Activated CD4-positive, alpha-beta T cell treated with anti-CD3 and anti-CD28 coated beads, Interleukin-2, amount 50 U/mL, for 16 hours (primary cell): Measurements from ENCODE around the gene CAPN15.

ENCODE experiments used
- DNase-seq: peaks from one replicate; pipeline ENCODE4 v3.0.0-alpha.2; 2020

CAPN15 gene

DNA sequence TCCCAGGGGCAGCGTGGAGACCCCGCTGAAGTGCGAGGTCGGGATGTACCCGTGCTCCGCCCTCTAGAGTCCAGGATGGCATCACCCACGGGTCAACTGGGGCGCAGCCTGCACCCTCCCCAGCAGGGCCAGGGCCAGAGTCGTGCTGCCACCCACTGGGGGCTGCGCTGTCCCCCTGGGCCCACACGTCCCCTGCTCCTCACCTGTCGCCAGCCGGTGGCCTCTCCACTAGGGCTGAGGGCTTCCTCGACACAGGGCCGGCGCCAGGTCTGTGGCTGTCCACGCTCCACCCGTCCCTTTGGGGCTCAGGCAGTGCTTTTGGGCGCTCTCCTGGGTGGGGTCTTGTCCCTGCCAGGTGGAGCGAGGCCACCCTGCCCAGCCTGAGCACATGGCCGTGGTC is 21.1 kb downstream of the CAPN15 start:
- no peak for DNase-seq

DNA sequence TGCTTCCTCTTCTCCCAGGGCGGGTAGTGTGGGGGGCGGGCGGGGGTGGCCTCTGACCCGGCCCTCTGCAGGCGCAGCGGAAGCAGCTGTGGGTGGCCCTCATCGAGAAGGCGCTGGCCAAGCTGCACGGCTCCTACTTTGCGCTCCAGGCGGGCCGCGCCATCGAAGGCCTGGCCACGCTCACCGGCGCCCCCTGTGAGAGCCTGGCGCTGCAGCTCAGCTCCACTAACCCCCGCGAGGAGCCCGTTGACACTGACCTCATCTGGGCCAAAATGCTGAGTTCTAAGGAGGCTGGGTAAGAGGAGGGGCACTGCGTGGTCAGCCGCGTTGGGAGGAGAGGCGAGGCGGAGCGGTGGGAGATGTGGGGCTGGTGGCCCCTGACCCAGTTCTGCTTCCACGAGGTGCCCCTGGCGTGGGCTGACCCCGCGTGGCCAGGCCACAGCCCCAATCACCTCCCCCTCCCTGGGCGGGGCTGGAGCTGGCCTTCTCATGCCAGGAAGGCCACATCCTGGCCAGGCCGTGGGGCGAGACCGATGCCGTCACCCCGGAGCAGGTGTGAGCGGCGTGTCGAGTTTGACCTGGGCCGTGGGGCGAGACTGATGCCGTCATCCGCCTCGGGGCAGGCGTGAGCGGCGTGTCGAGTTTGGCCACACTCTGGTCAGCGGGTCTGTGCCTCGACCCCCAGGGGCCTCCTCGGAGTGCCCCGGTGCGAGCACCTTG is 22.2 kb downstream of the CAPN15 start:
- DNase-seq: no peak

DNA sequence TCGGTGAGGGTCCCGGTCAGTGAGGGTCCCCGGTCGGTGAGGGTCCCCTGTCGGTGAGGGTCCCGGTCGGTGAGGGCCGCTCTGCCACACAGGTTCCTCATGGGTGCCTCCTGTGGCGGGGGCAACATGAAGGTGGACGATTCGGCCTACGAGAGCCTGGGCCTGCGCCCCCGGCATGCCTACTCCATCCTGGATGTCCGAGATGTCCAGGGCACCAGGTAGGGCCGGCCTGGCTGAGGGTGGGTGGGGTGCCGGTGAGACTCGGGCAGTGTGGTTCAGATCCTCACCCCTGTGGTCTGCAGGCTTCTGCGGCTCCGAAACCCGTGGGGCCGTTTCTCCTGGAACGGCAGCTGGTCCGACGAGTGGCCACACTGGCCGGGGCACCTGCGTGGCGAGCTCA is 23.7 kb downstream of the CAPN15 start:
- no peak for DNase-seq

DNA sequence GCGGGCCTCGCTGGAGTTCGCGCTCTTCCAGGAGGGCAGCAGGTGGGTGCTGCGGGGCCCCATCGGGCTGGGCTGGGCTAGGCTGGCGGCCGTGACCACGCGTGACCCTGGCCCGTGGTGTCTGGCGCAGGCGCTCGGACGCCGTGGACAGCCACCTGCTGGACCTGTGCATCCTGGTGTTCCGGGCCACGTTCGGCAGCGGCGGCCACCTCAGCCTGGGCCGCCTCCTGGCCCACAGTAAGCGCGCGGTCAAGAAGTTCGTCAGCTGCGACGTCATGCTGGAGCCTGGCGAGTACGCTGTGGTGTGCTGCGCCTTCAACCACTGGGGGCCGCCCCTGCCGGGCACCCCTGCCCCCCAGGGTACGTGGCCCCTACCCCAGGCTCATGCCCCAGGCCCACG is 24.7 kb downstream of the CAPN15 start:
- no peak for DNase-seq

DNA sequence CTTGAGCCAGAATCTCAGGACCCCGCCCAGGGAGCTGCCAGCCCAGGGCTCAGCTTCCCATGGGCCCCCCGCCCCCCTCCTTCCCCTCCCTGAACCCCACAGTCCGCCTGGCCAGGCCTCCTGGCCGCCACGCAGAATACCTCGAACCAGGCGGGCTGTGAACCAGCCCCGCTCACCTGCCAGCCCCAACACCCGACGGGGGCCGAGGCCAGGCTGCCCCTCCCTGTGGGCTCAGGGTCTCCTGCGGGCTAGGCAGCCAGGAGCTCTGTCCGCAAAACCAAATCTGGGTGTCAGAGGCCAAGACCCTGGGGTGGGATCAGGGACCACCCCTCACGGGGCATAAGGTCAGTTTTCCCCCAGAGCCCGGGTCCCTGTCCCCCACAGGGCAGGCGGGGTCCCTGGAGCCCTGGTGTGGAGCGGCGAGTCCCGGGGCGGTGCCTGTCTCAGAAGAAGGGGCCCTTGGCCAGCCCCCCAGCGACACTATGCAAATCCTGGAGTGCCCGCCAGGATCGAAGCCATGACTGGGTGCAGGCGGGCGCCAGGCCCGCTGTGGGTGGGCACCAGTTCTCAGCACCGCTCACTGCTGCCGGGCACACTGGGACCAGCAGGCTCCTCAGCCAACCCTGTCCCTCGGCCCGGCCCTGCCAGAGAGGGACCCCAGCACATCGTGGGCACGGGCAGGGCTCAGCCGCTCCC is 26.2 kb downstream of the CAPN15 start:
- DNase-seq: no peak

DNA sequence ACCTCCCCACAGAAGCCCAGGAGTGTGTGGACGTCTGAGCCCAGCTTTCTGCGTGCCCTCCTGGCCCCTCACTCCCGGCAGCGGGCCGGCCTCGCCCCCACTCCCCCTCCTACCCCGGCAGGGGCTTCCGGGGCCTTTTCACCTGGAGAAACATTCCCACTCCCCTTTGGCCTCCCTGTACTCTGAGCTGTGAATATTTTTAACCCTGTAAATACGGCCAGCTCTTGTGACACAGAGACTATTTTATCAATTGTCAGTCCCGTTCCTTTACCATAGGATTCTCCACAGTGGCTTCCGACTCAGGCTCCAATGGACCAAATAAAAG is 26.7 kb downstream of the CAPN15 start:
- DNase-seq: no peak

DNA sequence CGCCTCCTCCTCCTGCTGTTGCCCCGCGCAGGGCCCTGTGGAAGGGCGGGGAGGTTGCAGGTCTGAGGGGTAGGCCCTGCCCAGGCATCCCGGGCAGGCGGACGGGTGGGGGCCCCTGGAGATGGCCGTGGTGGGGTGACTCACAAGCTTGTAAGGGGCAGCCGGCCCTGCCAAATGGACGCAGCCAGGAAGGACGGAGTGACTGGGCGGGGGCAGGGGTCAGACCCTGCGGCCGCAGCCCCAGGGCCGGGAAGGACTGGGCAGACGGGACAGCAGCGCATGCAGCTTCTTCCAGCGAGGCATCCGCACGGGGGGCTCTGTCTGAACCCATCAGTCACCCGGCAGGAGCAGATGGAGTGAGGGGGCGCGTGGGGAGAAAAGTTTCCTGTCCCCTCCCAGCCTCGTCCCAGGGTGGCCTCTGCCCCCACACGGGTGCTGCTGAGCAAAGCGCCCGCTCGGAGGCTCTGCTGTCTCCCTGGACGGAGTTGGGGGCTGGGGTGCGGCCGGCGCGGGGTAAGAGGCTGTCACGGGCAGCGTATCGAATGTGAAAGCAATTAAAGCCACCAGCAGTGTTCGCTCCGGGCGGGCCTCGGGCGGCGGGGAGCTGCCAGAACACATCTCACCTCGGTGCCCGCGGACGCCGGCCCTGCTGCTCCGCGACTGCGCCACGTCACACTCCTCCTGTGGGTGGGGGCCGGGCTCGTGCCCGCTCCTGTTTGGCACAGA is 27.3 kb downstream of the CAPN15 start:
- no peak for DNase-seq

DNA sequence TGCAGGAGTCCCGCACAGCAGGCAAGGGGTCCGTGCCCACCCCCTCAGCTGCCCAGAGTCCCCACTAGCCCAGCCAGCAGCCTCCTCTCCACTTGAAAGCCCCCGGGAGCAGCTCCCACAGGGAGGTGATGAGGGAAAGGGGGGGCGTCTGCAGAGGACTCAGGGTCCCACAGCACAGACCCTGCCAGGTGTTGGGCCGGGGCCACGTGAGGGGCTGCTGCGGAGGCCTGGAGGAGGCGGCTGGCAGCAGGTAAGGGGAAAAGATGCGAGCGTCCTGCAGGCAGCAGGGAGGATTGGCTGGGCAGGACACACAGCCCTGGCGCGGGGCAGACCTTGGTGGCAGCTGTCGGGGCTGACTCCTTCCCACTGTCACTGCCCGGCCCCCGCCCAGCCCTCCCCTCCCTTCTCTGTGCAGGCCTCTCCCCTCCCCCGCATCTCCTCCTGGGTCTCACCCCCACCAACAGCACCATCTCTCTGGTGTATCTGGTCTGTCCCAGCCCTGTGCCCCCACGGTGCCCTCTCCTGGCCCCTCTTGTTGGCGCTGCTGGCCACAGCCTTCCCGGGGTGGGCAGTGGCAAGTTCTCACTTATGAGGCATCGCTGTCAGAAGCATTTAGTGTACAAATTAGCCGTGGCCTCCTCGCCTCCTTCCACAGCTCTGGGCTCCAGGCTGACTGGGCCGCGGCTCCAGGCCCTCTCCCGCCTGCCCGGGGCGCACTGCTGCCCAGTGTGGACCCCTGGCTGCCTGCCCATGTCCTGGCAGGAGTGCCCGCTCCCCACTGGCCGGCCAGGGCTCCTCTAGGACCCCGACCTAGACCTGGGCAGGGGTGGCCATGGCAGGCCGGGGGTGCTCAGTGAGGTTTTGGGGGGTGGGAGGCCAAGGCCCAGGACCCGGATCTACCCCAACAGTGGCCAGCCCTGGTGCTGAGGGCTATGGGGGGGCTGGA is 28.3 kb downstream of the CAPN15 start:
- no peak for DNase-seq

DNA sequence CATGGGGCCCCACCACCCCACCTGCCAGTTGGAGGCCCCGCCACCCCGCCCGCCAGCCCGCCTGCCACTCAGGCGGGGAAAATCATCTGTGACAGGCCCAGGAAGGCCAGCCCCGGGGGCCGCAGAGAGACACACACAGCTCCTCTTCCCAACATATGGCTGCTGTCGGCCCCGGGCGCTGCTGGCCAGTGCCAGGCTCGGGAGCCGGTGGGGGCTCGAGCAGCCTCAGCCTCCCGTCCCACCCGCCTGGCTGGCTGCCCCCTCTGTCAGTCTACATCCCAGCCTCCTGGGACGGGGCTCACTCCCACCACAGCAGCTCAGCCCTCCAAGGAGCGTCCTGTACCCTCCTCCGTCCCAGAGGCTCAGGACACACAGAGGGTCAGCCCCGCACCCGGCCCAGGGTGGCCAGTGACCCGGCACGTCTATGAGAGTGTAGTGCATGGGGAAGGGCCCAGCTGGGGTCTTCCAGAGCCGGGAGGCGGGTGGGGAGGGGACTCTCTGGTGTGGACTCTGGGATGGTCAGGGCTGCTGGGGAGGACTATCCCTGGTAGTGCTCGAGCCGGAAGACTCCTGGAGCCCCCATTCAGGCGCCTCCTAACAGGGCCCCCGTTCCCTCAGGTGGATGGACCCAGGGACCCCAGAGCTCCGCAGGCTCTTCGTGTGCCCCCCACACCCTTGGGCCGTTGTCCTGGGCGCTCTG is 29.1 kb downstream of the CAPN15 start:
- no peak for DNase-seq

DNA sequence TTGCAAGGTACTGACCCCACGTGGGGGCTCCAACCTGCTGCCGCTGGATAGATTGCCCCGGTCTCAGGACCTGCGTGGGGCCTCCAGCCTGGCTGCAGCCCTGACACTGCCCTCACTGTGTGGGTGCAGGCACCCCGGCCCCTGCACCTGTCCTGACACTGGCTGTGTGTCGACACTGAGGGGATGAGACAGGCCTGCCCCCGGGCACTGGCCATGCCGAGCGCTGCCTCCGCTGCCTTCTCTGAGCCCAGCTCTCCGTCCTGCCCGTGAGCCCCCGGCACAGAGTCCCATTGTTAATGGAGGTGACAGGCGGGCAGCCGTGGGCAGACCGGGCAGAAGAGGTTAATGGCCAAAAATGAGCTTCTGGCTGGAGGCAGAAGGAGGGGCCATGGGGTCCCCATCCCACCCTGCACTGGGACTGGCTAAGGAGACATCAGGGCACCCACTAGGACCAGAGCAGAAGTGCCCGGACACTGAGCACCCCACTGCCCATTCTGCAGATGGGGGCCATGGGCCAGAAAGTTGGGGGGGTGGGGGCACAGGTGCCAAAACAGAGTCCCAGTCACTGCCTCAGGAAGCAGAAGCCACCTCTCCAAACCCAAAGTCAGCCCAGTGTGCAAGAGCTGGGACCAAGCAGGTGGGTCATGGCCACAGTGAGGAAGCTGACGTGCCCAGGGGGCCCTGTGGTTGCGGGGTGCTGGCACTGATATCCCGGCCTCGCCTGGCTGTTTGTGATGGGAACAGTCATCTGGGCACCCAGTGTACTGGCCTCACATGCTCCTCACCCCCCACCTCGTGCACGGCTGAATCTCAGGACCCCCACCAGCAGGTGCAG is 30.2 kb downstream of the CAPN15 start:
- DNase-seq: no peak

DNA sequence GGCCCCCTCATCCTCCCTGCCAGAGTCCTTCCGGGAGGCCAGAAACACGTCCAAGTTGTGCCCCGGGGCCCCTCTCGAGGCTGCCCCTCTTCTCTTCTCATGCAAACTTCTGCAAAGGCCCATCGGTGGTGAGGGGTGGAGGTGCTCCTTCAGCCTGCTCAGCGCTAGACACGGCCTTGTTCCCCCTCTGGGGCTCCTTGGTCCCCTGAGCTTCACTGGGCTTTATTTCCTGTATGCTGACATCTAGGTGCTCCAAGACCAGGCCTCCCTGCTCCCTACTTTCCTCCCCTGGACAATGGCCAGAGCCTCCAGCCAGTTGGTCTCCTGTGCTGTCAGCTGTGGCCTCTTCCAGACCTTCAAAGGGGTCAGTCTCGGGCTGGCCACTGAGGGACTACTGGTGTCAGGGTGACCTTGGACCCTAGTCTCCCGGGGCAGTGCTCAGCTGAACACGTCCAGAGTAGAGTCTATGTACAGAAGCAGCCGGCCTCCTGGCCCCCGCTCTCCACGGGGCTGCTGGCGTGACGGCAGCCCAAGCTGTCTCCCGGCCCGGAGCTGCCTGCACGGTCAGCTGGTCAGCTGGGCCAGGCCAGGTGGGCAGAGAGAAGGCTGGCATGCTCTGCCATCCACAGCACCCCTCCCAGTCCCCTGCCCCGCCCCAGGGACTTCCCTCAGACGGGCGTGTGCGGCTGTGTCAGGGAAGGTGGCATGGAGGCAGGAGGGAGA is 30.9 kb downstream of the CAPN15 start:
- DNase-seq: no peak

DNA sequence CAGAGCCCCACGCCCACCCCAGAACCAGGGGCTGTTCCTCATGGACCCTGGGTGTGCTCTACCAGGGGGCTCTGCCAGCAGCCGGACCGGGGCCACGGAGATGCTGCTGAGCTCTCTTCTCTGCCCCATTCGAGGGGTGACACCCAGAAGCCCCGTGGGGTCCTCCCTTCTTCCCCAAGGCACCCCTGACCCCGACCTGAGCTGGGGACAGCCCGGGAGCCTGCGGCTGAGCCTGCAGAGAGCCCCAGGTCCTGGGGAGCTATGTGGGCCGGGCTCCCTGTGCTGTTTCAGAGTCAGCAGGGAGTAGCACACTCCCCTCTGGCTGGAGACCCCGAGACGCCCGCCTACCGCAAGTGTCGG is 31.5 kb downstream of the CAPN15 start:
- no peak for DNase-seq

DNA sequence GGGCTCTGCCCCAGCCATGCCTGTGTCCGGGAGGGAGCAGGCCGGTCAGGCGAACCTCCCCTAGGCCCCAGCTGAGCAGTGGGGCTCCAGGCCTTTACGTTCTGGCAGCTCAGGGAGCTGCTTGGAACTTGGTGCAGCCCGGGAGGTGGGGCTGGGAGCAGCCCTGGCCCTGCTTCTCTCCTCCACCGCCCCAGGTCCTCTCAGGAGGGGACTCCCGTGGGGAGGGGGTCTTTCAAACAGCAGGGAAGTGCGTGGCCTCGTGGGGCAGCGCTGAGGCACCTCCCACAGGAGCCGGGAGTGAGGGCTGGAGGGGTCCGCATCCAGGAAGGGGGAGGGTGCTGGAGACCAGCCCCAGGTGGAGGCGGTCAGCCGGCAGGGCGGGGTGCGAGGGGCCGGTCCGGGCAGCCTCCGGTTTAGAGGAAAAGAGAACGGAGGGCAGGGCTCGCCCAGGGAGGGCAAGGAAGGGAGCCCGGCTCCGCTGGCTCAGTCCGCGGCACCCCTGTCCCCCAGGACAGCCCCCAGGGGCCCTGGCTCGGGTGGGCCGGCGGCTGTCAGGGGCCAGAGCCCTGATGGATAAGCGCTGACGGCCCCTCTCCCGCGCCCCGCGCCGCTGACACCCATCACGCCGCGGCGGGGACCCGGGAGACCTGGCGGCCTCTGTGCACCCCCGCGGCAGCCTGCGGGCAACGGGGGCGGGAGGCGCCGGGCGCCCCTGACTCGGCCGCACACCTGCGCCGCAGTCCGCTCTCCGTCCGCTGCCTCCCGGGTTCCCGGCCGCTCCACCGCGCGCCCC is 32.1 kb downstream of the CAPN15 start:
- DNase-seq: no peak

DNA sequence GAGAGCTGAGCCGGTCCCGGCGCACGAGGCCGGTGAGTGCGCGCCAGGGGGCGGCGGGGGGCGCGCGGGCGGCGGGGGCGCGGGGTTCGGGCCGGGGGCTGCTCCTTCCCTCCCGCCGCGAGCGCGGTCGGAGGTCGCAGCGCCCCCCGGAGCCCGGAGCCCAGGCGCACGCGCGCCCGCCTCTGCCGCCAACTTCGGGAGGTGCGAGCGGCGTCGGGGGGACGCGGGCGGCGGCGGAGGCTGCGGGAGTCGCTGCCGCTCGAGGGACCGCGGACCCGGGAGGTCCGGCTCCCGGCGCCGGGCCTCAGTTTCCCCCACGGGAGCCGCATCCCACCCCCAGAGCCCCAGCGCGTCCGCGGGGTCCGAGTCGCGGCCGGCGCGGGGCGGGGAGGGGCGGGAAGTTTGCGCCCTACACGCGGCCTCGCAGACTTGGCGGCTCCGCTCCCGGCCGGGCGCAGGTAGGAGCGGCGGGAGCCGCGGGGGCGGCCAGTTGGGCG is 32.7 kb downstream of the CAPN15 start, which contains the start of gene PRR35:
Gene PRR35 (plus strand): TSS at position 191 of the 497 bp plus-strand sequence. CDS start 2,901 bp downstream, outside the sequence.
- DNase-seq: no peak

DNA sequence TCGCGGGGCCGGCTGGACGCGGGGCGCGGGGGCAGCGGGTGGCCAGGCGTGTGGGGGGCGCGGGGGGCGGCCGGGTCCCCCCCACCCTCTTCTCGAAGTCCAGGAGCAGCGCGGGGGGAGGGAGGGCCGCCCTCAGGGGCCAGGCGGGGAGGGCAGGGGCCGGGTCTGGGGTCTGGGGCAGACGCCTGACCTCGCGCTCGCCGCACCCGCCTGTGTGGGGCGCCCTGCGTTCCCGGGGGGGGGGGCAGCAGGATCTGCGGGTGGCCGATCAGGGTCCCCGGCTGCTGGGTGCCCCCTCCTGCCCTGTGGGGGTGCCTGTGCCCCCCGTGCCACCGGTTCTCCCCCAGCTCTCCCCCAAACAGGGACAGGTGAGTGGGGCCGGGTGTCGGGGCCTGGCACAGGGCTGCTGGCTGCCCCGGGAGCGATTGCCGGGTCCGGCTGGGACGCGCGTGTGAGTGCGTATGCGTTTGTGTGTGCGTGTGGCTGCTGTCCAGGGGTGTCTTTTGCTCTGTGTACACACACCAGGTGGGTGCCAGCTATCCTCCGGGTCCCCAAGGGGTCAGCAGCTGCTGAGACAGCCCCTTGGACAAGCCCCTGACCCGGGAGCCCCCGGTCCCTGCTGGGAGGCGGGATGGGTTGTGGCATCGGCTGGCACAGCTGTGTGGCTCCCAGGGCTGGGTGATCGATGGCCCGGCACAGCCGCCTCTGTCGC is 33.3 kb downstream of the CAPN15 start:
- DNase-seq: no peak

DNA sequence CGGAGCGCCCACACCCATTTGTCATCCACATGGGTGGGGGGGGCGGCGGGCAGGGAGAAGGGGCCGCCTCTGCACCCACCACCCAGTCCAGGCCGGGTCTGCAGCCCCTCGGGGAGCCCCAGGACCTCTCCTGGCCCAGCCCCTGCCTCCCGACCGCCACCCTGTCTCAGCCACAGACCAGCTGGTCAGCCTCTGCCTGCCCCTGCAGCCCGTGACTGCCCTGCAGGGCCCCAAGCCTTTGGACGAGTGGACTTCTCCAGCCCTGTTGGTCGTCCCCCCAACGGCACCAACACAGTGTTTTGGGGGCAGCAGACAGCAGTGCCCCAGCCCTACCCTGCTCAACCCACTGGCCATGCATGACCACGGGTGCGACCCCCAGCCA is 33.9 kb downstream of the CAPN15 start:
- DNase-seq: no peak

DNA sequence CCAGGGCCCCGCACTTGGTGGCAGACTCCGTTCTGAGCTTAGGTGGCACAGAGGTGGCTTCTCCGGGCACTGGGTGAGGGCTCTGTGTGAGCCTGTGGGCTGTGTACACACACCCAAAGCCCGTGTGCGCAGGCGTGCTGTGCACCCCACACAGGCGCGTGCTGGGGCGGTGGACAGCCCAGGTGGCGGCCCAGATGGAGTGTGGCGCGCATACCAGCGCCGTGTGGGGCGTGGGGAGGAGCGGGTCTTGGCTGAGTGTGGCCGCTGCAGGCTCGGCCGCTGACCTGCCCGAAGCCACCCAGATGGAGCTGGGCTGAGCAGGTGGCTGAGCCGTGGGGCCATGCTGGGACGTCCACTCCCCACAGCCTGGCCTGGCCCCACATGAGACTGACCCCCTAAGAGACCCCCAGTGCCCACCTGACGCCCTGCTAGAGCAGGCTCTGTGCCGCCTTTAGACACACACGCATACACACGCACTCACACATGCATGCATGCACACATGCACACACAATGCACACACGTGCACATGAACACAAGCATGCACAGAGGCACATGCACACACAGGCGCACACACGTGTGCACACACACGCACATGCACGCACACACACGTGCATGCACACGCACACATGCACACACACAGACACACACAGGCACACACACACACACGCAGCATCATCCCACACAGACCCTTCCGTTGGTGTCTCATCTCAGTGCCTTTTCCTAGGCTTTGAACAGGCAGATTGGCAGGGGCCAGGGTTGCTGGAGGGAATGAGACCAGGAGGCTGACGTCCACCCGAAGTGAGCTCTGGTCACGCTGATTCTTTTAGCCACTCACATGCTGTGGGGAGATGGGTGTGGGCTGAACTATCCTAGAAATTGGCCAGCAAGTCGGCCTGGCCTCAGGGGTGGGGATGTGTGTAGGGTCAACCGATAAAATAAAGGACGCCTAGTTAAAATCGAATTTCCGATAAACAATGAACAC is 34.7 kb downstream of the CAPN15 start:
- DNase-seq: no peak
